ENCODE data around the gene FRY.

The FRY gene

GRCh38 chr13:32017474-32017873 is 14.1 kb upstream of the FRY start:
- no peak for DNase-seq

GRCh38 chr13:32019612-32020233 is 11.9 kb upstream of the FRY start:
- no peak for DNase-seq

- no peak for DNase-seq
Measured at GRCh38 chr13:32021785-32022184, 9.8 kb upstream of the FRY start.

DNA sequence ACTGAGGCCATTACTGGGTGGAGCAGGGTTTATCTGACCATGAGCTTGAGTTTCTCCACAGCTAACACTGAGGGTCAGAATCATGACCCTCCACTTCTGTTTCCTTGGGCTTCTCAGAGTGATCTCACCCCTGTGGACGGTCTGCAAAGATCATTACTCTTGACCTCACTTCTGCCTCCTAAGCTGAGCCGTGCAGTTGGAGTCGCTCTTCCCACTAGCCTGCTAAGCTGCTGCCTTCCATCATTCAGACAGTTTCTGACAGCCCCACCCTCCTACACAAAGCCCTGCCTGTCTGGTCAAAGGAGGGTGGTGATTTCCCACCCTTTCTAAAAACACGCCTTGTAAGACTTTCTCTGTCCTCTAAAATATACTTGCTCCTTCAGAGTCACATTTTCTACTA is 9.3 kb upstream of the FRY start:
- DNase-seq: no peak

GRCh38 chr13:32023096-32023495 is 8.5 kb upstream of the FRY start:
- DNase-seq: no peak

DNA sequence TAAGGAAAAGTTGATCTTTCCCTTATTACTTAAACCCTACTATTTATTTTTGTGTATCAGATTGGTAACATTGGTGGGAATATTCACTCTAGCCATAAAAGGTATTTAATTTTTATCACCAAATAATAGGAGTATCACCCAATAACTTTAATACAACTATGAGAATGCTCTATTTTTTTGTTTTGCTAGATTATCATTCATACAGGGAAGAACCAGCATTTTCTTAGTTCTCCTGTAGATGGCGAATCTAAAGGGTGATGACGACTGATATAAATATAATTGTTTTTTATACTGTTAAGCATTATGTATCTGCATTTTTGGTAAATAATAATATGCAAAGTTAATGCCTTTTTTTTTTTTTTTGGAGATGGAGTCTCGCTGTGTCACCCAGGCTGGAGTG is 7.9 kb upstream of the FRY start:
- DNase-seq: no peak

- DNase-seq: no peak
Measured at GRCh38 chr13:32024750-32025149, 6.8 kb upstream of the FRY start.

DNA sequence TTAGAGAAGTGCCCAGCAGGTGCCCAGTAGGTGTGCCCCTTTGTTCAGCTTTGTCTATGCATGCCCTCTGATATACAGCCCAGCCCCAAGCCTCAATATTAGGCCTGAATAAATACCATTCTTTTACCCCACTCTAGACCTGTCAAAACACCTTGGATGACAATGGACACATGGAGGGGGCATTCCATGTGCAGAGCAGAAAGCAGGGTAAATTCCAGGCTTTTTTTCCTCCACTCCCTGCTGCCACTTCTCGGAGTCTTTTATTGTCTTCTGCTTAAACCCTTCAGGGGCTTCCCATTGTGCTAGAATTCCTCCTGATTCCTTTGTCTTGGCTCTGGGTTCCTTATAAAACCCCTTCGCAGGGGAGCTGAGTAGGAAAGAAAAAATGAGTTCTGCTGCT is 5.8 kb upstream of the FRY start:
- DNase-seq: no peak

DNA sequence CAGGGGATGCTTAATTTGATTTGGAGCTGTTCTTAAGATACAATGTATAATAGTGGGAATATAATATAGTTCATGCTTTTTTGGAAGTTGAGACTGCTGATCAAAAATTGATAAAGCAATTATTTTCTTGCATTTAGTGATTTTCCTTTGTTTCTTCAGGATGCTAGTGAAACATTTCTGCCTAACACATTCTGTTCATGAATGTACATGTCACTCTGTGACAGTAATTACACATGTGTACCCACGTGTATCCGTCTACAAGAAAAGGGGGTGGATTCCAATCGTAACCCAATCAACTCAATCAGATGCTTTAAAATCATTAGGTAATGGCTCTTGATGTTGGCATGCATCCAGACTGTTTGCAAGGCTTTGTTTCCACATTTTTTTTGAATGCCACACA is 5.0 kb upstream of the FRY start:
- DNase-seq: no peak

DNA sequence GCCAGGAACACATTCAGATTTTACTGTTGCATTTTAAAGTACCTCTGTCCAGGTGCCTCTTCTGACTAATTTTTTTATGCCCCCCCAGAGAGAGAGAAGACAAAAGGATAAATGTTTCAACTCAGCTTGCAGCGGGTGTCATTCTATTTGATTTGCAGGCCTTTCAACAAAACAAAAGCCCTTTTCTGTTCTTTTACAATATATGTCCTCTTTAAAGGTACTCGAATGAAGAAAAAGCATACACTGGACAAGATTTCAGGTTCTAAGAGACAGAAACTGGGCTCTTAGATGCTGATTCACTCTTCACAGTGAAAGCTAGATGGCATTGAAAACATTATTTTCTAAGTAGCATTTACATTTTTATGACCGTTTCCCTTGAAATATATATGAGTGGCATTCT is 2.9 kb upstream of the FRY start:
- DNase-seq: no peak

GRCh38 chr13:32029684-32030083 is 1.9 kb upstream of the FRY start:
- DNase-seq: no peak

DNA sequence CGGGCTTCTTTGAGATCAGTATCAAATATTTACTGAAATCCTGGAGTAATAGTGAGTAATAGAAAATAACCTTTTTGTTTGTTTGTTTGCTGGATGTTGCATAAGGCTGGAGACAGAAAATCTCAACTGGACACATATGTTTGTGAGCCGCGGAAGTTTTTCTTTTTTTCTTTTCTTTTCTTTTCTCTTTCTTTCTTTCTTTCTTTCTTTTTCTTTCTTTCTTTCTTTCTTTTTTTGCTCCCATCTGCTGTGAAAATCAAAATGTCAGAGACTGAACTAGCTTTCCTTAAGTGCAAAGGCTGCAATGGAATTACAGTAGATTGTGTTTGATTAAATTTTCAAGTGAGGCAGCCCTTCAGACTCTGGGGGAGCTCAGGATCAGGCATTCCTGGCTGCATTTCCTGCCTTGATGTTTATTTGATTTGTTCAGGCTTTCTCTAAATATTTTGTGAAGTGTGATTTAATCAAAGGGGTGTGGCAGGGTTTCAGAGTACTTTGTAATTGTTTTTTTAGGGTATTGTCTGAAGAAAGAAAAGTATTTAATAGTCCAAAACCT is 319 bp downstream of the FRY start:
- DNase-seq: no peak

DNA sequence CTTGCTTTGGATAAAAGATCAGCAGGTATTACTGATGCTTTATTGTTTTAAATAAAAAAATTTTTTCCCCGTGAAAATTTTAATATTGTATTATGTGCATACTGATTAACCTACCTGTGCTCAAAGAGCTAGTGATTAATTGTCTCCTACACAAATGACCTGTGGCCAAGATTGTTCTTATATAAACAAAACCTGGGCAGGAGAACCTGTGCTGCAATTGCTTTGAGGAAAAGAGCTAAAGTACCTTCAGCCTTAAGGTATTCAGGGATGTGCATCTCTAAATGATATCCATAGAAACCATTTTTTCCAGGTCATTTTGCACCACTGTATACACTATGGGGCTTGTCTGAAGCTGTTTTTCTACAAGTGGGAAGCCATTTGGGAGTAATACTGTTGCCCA is 1.2 kb downstream of the FRY start:
- no peak for DNase-seq

- no peak for DNase-seq
Measured at GRCh38 chr13:32033744-32034143, 2.2 kb downstream of the FRY start.

GRCh38 chr13:32035716-32036115 is 4.1 kb downstream of the FRY start:
- no peak for DNase-seq

DNA sequence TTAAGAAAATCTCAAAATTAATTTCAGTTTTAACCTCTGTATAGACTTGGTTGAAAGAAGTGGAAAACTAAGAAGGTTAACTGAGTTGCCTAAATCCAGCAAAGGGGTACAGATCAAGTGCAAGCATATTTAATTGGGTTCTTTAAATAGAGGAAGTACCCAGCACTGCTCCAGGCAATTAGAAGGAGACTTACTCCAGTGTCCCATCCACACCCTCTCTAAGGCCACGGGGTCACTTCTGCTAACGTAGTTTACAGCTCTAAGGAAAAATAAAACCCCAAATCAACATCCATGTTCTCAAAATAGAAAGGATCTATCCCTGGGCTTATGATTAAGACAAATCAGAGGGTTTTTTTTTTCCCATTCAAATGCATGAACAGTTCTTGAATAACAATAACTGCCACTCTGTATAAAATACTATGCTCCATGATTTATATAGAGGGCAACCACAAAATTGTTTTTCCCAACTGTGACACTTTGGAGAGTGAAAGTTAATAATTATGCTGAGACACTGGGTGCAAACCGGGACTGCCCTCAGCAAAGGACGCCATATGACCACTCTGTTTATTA is 4.6 kb downstream of the FRY start:
- no peak for DNase-seq

GRCh38 chr13:32036757-32037156 is 5.2 kb downstream of the FRY start:
- DNase-seq: no peak

GRCh38 chr13:32037471-32037870 is 5.9 kb downstream of the FRY start:
- DNase-seq: no peak

GRCh38 chr13:32038343-32038742 is 6.8 kb downstream of the FRY start:
- no peak for DNase-seq

DNA sequence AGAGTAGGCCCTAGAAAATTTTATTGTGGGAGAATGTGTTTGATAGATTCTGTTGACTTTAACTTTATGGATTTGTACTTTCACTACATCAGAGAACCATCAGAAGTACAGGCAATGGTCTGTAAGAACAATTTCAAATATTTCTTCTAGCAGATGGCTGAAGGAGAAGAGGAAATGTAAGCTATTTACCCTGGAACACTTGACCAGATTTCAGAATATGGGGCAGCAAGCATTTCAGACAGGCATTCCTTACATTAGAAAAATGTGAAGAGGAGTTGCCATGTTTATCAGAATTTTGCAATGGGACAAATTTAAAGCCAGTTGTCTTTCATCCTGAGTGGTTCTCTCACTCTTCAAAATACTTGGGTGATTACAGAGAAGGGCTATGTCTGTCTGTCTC is 7.5 kb downstream of the FRY start:
- DNase-seq: no peak

DNA sequence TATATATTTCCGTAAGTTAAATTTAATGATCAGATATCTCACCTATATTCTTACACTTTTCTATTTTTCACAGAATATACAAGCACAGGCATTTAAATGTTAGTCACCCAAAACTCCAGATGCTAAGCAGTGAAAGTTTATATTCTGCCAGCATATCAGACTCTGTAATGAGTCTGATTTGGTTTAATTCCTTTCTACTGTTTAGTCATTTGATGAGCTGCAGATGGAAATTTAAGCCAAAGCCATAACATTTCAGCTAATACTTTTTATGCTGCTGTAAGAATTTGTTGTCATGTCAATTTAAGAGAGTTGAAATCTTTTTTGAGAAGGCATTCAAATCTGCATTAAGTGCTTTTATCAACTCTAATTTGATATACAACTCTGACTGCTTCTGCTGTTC is 8.0 kb downstream of the FRY start:
- DNase-seq: no peak

GRCh38 chr13:32040052-32040642 is 8.6 kb downstream of the FRY start:
- no peak for DNase-seq

- DNase-seq: no peak
Measured at GRCh38 chr13:32040689-32041088, 9.1 kb downstream of the FRY start.

GRCh38 chr13:32041429-32041828 is 9.9 kb downstream of the FRY start:
- no peak for DNase-seq

GRCh38 chr13:32042551-32042950 is 11.0 kb downstream of the FRY start:
- no peak for DNase-seq

All from cortex of kidney (tissue), 1 donor.